ENCODE data around the gene MARCHF10.

DNA sequence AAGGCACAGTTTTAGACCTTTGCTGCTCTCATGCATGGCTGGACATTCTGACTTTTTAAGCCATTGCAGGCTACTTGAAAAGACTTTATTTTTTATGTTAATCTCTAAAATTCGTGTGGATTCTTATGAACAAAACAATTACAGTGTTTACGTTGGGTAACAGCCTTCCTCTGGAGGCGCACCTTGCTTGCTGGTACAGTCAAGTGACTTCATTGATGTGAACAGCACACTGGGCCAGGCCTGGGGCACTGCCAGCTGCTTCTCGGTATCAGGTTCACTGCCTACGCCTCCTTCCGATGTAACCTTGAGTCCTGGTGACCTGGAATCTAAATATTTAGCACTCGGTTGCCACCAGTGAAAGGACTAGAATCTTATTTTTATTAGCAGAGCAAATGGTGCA, 27.8 kb downstream of the MARCHF10 start:
- TF ChIP-seq CTCF (IDR thresholded peaks at IDR 0.05; ENCODE audit: poor library complexity), result no peak
- TF ChIP-seq EZH2 (IDR thresholded peaks at IDR 0.05; ENCODE audit: borderline replicate concordance), result no peak

Data from hepatocyte (in vitro differentiated cells).